Kidney (tissue), 14 donors: ENCODE measurements around the gene NINJ2. TPM values are rescaled to one million over a fixed set of nuclear protein-coding genes. Genes with fewer than 3 reads are reported as not detected.
A peak's percentile ranks its signal among the peaks of the same experiment; 100 is the strongest.
"Not testable (repeated sequence)": the region's sequence is repeated elsewhere in the genome, so short reads cannot be mapped to it uniquely, and the experiment has no call there.

Source experiments
- DNase-seq, 5 donors: peaks; one replicate each; pipeline ENCODE4 v3.0.0-alpha.2; 2013 to 2020
- FAIRE-seq: peaks from 2 replicates; lab custom pipeline; 2012; peaks lifted over from hg19 to GRCh38; lab: Jason Lieb, UNC
- H3K27ac ChIP-seq, 2 donors: one replicate each; pipeline ENCODE4 v1.7.0; 2013; ENCODE audit warnings: low read depth in 2 of 2, low read length in 2 of 2, inconsistent platforms in 1 of 2
- H3K27me3 ChIP-seq: one replicate; pipeline ENCODE4 v1.7.1; 2013; ENCODE audit warnings: low read length, inconsistent platforms; ENCODE audit not compliant: control insufficient read depth, insufficient read depth
- H3K36me3 ChIP-seq, 3 donors: one replicate each; pipeline versions ENCODE4 v1.7.0 to v1.7.1; 2013; ENCODE audit warnings: low read length in 3 of 3, control low read depth in 1 of 3, inconsistent platforms in 1 of 3; ENCODE audit not compliant: insufficient read depth in 3 of 3, control insufficient read depth in 2 of 3
- H3K4me1 ChIP-seq, 3 donors: one replicate each; pipeline versions ENCODE4 v1.7.0 to v1.7.1; 2013; ENCODE audit warnings: low read length in 3 of 3, inconsistent platforms in 1 of 3, low read depth in 1 of 3; ENCODE audit not compliant: control insufficient read depth in 2 of 3, insufficient read depth in 2 of 3
- H3K4me3 ChIP-seq, 3 donors: one replicate each; pipeline versions ENCODE4 v1.7.0 to v1.8.1; 2013; ENCODE audit warnings: low read length in 3 of 3, control low read depth in 1 of 3, inconsistent platforms in 1 of 3
- H3K9ac ChIP-seq, 3 donors: one replicate each; pipeline versions ENCODE4 v1.7.0 to v1.7.1; 2013; ENCODE audit warnings: low read length in 3 of 3, control low read depth in 1 of 3, inconsistent platforms in 1 of 3
- H3K9me3 ChIP-seq, 3 donors: one replicate each; pipeline versions ENCODE4 v1.7.0 to v1.7.1; 2013; ENCODE audit warnings: low read length in 3 of 3, control low read depth in 1 of 3, inconsistent platforms in 1 of 3; ENCODE audit not compliant: control insufficient read depth in 2 of 3, insufficient read depth in 1 of 3
- intact Hi-C: fragments of 100-400 bp; cut with DNase I; formaldehyde crosslinking; loops from one replicate; pipeline ENCODE4 v1.11.1; 2022
- polyA plus RNA-seq: library from polyadenylated mRNA; stranded (reverse); fragments of 350-450 nt; fragmentation: Illumina TruSeq; extraction: RNeasy Lipid Tissue Mini Kit (QIAGEN cat#74804); gene quantifications from one replicate; pipeline ENCODE4 v1.2.3, GENCODE V29; 2014; ENCODE audit warnings: low read depth, low replicate concordance; ENCODE audit not compliant: insufficient read depth
- total RNA-seq: library from RNA; stranded (reverse); fragmentation: NEBNext Ultra II Directional; extraction: Animal tissue kit (Norgen Biotek cat#: 25700); gene quantifications from one replicate; pipeline ENCODE4 v1.2.1, GENCODE V29; 2021
- TF ChIP-seq, protein P1 (sequence below): IDR thresholded peaks from 3 replicates; pipeline ENCODE4 v1.5.1; 2012; ENCODE audit warnings: mild to moderate bottlenecking, moderate library complexity, borderline replicate concordance; ENCODE audit not compliant: insufficient read depth; ENCODE audit errors: extremely low read depth
- donor health status: control.
- donor health status: control.
- donor health status: control.
- donor health status: control.
- donor health status: control.
- donor health status: DM: yes; HTN: yes; CAD: no.
- donor health status: Normal renal cell carcinoma (clear cell type).

NINJ2 gene
- total and polyA plus RNA-seq, 2 donors from 2014 or later, result 0.69 to 2.8 TPM

DNA sequence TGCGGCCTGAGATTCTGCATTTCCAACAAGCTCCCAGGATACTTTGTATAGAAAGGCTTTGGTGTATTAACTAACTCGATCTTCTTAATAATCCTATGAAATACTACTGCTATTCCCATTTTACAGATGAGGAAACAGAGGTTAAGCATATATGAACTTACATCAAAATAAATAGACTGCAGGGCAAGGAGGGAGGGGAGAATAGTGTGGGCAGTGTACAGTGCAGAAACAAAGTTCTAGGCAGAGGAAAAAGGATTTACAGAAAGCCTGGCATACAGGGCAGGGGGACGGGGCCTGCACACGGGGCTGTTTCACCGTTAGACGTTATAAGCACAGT, 19.0 kb downstream of the NINJ2 start:
- Histone ChIP-seq H3K9ac (no peak overlapping the region), H3K27me3 (no peaks in the 10 kb centered on the region), H3K4me3 (no peak overlapping the region), H3K36me3 (no peaks in the 10 kb centered on the region), H3K27ac (peak overlapping the region; percentile 5 to 25), H3K4me1 (peaks cover 4 to 16% (median 5%) of the 10 kb centered on the region in 3 donors), H3K9me3 (no peaks in the 10 kb centered on the region)
- FAIRE-seq (no peak), DNase-seq (no peak)
- intact Hi-C loops, result no loop called here
- TF ChIP-seq, protein P1, sequence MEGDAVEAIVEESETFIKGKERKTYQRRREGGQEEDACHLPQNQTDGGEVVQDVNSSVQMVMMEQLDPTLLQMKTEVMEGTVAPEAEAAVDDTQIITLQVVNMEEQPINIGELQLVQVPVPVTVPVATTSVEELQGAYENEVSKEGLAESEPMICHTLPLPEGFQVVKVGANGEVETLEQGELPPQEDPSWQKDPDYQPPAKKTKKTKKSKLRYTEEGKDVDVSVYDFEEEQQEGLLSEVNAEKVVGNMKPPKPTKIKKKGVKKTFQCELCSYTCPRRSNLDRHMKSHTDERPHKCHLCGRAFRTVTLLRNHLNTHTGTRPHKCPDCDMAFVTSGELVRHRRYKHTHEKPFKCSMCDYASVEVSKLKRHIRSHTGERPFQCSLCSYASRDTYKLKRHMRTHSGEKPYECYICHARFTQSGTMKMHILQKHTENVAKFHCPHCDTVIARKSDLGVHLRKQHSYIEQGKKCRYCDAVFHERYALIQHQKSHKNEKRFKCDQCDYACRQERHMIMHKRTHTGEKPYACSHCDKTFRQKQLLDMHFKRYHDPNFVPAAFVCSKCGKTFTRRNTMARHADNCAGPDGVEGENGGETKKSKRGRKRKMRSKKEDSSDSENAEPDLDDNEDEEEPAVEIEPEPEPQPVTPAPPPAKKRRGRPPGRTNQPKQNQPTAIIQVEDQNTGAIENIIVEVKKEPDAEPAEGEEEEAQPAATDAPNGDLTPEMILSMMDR, result no peak

DNA sequence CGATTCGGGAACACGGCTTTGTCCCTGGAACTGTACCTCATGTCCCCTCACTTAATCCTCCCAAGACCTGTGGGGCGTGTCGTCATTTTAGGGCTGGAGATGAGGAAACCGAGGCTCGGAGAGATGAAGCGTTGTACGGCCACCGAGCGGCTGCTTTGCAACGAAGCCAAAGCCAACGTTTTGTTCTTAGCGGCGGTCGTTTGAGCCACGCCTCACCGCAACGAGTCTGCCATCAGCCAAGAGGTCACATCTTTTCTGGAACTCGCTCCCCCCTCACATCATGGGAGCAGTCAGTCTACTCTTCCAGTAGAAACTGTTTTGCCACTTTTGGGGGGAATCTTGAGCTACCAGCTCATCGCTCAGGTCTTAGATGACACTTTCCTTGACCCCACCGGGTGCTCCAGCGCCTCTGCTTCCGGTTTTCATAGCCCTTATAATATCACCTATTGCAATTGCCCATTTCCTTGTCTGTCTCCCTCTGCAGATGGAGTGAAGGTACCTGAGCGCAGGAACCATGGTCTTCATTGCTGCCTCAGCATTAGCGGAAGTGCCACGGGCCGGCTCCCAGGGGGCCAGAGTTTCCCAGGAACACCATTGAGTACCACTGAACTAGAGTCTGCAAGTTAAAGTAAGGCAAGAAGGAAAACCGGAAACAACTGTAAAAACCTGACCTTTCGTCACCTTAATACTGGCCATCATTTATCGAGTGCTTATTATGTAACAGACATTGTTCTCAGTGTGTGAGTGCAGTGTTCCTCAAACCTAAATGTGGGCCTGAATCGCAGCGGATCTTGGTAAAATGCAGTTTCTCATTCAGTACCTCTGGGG, 19.6 kb downstream of the NINJ2 start:
- intact Hi-C loops, result no loop called here
- Histone ChIP-seq H3K9me3 (no peaks in the 10 kb centered on the region), H3K27me3 (no peaks in the 10 kb centered on the region), H3K27ac (peak overlapping the region; percentile 85 to 91), H3K36me3 (no peaks in the 10 kb centered on the region), H3K4me1 (peaks cover 4 to 16% (median 5%) of the 10 kb centered on the region in 3 donors), H3K4me3 (peak overlapping the region; percentile 25 to 61 (median 30)), H3K9ac (peak overlapping the region in 1 of 3 donors; percentile 53)
- TF ChIP-seq, protein P1, result no peak
- FAIRE-seq (no peak), DNase-seq (no peak)

DNA sequence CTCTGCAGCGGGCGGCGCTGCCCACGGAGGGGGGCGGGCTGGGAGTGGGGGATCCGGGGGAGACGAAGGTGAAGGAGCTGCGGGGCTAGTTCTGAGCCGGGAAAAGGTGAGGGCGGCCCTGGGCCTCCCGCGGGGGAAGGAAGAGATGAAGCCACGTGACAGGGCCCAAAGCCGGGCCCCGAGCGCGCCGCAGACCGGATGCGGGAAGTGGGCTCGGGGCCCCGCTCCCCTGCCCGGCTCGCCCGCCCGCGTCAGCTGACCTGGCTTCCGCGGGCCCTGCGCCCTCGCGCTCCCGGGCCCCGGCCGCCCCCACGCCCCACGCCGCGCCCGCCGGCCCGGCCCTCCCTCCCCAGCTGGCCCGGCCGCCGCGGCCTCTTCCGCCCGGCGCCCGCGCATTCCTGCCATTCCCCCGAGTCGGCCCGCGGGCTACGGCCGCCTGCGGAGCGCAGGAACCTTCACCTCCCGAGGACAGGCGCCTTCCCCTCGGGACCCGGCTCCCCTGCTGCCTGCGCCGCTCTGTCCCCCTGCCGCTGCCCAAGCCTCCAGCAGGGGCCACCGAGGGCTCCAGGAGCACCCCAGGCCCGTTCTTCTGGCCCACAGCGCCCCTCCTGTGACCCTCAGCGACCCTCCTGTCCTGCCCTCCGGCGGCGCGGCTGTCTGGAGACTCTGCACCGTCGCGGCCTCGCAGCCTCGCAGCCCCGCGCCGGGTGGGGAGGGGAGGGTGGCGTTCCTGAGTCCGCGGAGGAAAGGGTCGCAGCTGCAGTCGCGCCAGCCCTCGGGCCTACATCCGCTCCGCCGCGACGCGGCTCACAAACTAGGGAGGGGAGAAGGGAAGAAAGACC, 20.4 kb downstream of the NINJ2 start:
- Histone ChIP-seq H3K9me3 (no peaks in the 10 kb centered on the region), H3K9ac (peak overlapping the region in 1 of 3 donors; percentile 53), H3K27ac (peak overlapping the region; percentile 86 to 91), H3K4me3 (peak overlapping the region; percentile 25 to 61 (median 30)), H3K4me1 (peaks cover 4 to 16% (median 8%) of the 10 kb centered on the region in 3 donors), H3K27me3 (no peaks in the 10 kb centered on the region), H3K36me3 (no peaks in the 10 kb centered on the region)
- TF ChIP-seq, protein P1, result no peak
- intact Hi-C loops, result no loop called here
- FAIRE-seq (no peak), DNase-seq (peak; percentile 69 to 94 (median 83))

DNA sequence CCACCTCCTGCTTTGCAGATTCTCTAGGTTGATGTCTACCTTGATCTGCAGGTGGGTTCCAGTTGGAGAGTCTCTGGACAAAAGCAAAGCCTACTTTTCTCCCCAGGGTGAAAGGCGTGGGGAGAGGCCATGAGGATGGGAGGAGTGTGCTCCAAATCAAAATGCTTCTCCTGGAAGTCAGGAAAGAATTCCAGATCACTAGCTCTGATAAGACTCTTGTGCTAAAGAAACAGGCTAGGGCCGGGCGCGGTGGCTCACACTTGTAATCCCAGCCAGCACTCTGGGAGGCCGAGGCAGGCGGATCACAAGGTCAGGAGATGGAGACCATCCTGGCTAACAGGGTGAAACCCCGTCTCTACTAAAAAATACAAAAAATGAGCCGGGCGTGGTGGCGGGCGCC, 21.9 kb downstream of the NINJ2 start:
- H3K27ac ChIP-seq, intact Hi-C loops, H3K9me3 ChIP-seq, H3K4me3 ChIP-seq, FAIRE-seq, H3K36me3 ChIP-seq, H3K9ac ChIP-seq, H3K27me3 ChIP-seq, DNase-seq: not testable (repeated sequence)
- H3K4me1 ChIP-seq, result peaks cover 4 to 12% (median 10%) of the 10 kb centered on the region in 3 donors
